K562 (cell line): ENCODE measurements around the gene RASSF6. TPM values are rescaled to one million over a fixed set of nuclear protein-coding genes. Genes with fewer than 3 reads are reported as not detected.

Source experiments
- ATAC-seq: fragments of 200-7000 bp; cut with Tn5 transposase; 3 replicates; pipeline ENCODE4 v1.9.1; 2020; ENCODE audit warnings: moderate library complexity
- BruUV-seq: library from RNA; stranded (reverse); fragments of 400-500 nt; replicated peaks from 2 replicates; lab custom pipeline; 2021; lab: Mats Ljungman, UMichigan
- CTCF ChIA-PET: fragments of 300-600 bp; formaldehyde crosslinking; extraction: SDS; loops from one replicate; lab custom pipeline; 2021; ENCODE audit warnings: low intra/inter-chr PET ratio; lab: Yijun Ruan, JAX
- POLR2A ChIA-PET: fragments of 300-600, 350-650 bp; sonication (Branson Sonifier 250); formaldehyde crosslinking; extraction: SDS; loops from one replicate; lab custom pipeline; 2021; ENCODE audit warnings: antibody characterized with exemption, inconsistent platforms; lab: Yijun Ruan, JAX
- DNase-seq, 4 experiments: peaks; one replicate each; pipeline versions ENCODE4 v3.0.0 to v3.0.0-alpha.2; 2011 to 2018; ENCODE audit warnings: low spot score in 3 of 4, mixed read lengths in 3 of 4; ENCODE audit errors: extremely low read depth in 1 of 4
- FAIRE-seq: peaks from 2 replicates; lab custom pipeline; 2011; peaks lifted over from hg19 to GRCh38; lab: Jason Lieb, UNC
- H2AFZ ChIP-seq: 2 replicates; pipeline ENCODE4 v1.6.0; 2011; ENCODE audit warnings: low read depth, low read length, control low read depth, inconsistent platforms
- H3K27ac ChIP-seq: fragments of 200-600 bp; 3 replicates; pipeline ENCODE4 v1.8.0; 2011; ENCODE audit warnings: low read depth, mild to moderate bottlenecking, control low read depth, inconsistent platforms, low read length, moderate library complexity, mixed read lengths; ENCODE audit errors: extremely low read depth
- H3K27me3 ChIP-seq, 2 experiments: fragments of 300-600 bp in 1 of 2; 2 replicates in 1 of 2; 3 replicates in 1 of 2; pipeline versions ENCODE4 v1.6.0 to v1.8.0; 2011; ENCODE audit warnings: inconsistent platforms in 2 of 2, low read length in 2 of 2, mild to moderate bottlenecking in 1 of 2, mixed read lengths in 1 of 2, moderate library complexity in 1 of 2; ENCODE audit not compliant: control insufficient read depth in 2 of 2, insufficient read depth in 2 of 2
- H3K36me3 ChIP-seq: fragments of 300-600 bp; 3 replicates; pipeline ENCODE4 v1.8.0; 2011; ENCODE audit warnings: mild to moderate bottlenecking, low read length, inconsistent platforms; ENCODE audit not compliant: control insufficient read depth, insufficient read depth
- H3K4me1 ChIP-seq, 2 experiments: fragments of 200-600 bp in 1 of 2; replicated peaks in 1 of 2; 2 replicates in 1 of 2; 3 replicates in 1 of 2; pipeline versions ENCODE4 v1.5.1 to v1.8.0; 2011; ENCODE audit warnings: inconsistent platforms in 2 of 2, low read length in 2 of 2, mild to moderate bottlenecking in 1 of 2, mixed read lengths in 1 of 2, moderate library complexity in 1 of 2; ENCODE audit not compliant: control insufficient read depth in 2 of 2, insufficient read depth in 2 of 2
- H3K4me2 ChIP-seq: 2 replicates; pipeline ENCODE4 v1.6.1; 2011; ENCODE audit warnings: low read length, control low read depth, inconsistent platforms, mixed read lengths; ENCODE audit not compliant: insufficient read depth
- H3K4me3 ChIP-seq: fragments of 200-600 bp; sonication (generic), shearing (Covaris generic); 2 replicates; pipeline ENCODE4 v1.5.1; 2016; ENCODE audit warnings: control low read depth, inconsistent platforms
- H3K79me2 ChIP-seq: fragments of 200-600 bp; 3 replicates; pipeline ENCODE4 v1.8.0; 2011; ENCODE audit warnings: low read length, inconsistent platforms; ENCODE audit not compliant: control insufficient read depth, insufficient read depth
- H3K9ac ChIP-seq, 2 experiments: 2 replicates each; pipeline versions ENCODE4 v1.6.0 to v1.6.1; 2011; ENCODE audit warnings: low read depth in 2 of 2, low read length in 2 of 2, control low read depth in 1 of 2, inconsistent platforms in 1 of 2, mild to moderate bottlenecking in 1 of 2, mixed read lengths in 1 of 2; ENCODE audit not compliant: insufficient read depth in 1 of 2
- H3K9me1 ChIP-seq: one replicate; pipeline ENCODE4 v1.6.0; 2011; ENCODE audit warnings: inconsistent platforms, mild to moderate bottlenecking, low read length, moderate library complexity; ENCODE audit not compliant: control insufficient read depth, insufficient read depth
- H3K9me3 ChIP-seq: replicated peaks from 2 replicates; pipeline ENCODE4 v1.5.1; 2011; ENCODE audit warnings: low read depth, low read length, inconsistent platforms; ENCODE audit not compliant: control insufficient read depth, insufficient read depth
- H4K20me1 ChIP-seq: replicated peaks from 2 replicates; pipeline ENCODE4 v1.6.1; 2011; ENCODE audit warnings: low read length, inconsistent platforms, mixed read lengths; ENCODE audit not compliant: control insufficient read depth, insufficient read depth
- LARP7 ChIP-seq: fragments of 450-650 bp; IDR thresholded peaks from 2 replicates; pipeline ENCODE4 v1.6.1; 2016
- RNF2 ChIP-seq: sonication (generic); IDR thresholded peaks from 2 replicates; pipeline ENCODE4 v1.6.1; 2016
- WGBS: fragments of 100-300 bp; shearing (Covaris generic); methylation state at CpG from one replicate; pipeline ENCODE4 v1.1.6; 2016; ENCODE audit warnings: low coverage, mixed read lengths; ENCODE audit not compliant: insufficient coverage; ENCODE audit errors: missing lambda C conversion rate; 5-methylcytosine and 5-hydroxymethylcytosine counted together
- in situ Hi-C: fragments of 300-500 bp; cut with MboI; formaldehyde crosslinking; loops from 4 replicates; pipeline ENCODE4 v1.15.0; 2018; ENCODE audit warnings: inconsistent platforms, mixed read lengths
- intact Hi-C: fragments of 100-400 bp; cut with micrococcal nuclease; formaldehyde crosslinking; loops from 2 replicates; pipeline ENCODE4 v1.14.2; 2022
- polyA plus RNA-seq, 8 experiments: library from polyadenylated mRNA; depleted of rRNA in 4 of 8; stranded (reverse) in 5 of 8; unstranded in 3 of 8; fragments of >200 nt; fragmentation: Nextera tagmentation in 2 of 8; fragmentation: Illumina TruSeq in 1 of 8; extraction: Ambion mirVana in 2 of 8; extraction: Trizol in 1 of 8; gene quantifications; 2 replicates each; pipeline versions ENCODE4 v1.2.1 to v1.2.3, GENCODE V29; 2011 to 2014; ENCODE audit warnings: inconsistent platforms in 1 of 8, missing spikeins in 1 of 8
- total RNA-seq, 7 experiments: library from RNA; depleted of rRNA in 6 of 7; stranded (reverse); fragments of >200 nt in 6 of 7; fragmentation: Illumina TruSeq in 2 of 7; extraction: Trizol in 2 of 7; gene quantifications; 2 replicates each; pipeline versions ENCODE4 v1.2.1 to v1.2.3, GENCODE V29; 2011 to 2021; ENCODE audit warnings: low replicate concordance in 1 of 7

The RASSF6 gene
- total and polyA plus RNA-seq, 9 of the 15 experiments (the other 6 are each of a cell fraction or from before 2014, with no cell fraction given) = under 0.01 to 0.25 (median 0.06) TPM; not detected in 1

DNA sequence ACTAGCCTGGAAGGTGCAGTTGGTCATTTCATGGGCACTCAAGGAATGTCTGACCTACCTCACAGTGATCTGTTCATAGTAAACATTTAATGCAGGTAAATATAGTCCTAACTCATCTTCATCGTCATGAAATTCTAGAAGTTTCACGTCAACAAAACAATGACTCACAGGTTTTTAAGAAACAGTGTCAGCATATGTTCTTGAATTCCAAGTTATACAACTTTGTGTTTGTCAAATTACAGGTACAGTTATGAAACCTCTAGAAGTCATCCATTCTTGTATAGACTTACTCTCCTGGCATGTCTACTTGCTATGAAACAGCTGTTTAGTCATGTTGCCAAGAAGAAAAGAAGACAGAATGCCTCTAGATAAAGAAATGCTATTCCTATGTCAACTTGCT is 92.1 kb downstream of the RASSF6 start:
- no peaks in the 10 kb centered on the region for H3K9me3 ChIP-seq
- H2AFZ ChIP-seq = no peak overlapping the region
- no peak overlapping the region for H3K4me2 ChIP-seq
- TF ChIP-seq RNF2 = no peak
- in situ Hi-C loops = no loop called here
- no peaks in the 10 kb centered on the region for H3K27me3 ChIP-seq
- H3K9me1 ChIP-seq = no peaks in the 10 kb centered on the region
- intact Hi-C loops = no loop called here
- 3% methylated on average over 2 of the region's 2 CpGs for WGBS
- no peaks in the 10 kb centered on the region for H4K20me1 ChIP-seq
- H3K79me2 ChIP-seq = no peaks in the 10 kb centered on the region
- DNase-seq = no peak
- no TSS peak for BruUV-seq
- H3K4me1 ChIP-seq = no peaks in the 10 kb centered on the region
- no peaks in the 10 kb centered on the region for H3K36me3 ChIP-seq
- no peak overlapping the region for H3K4me3 ChIP-seq
- H3K9ac ChIP-seq = no peak overlapping the region
- no peak overlapping the region for H3K27ac ChIP-seq
- CTCF ChIA-PET = no interaction called here
- FAIRE-seq = no peak
- ATAC-seq = no peak
- POLR2A ChIA-PET = interaction anchor here (0.9 kb wide), 1 partner anchor 9 kb away, joined by 3 read pairs; no protein-coding TSS in a partner anchor

DNA sequence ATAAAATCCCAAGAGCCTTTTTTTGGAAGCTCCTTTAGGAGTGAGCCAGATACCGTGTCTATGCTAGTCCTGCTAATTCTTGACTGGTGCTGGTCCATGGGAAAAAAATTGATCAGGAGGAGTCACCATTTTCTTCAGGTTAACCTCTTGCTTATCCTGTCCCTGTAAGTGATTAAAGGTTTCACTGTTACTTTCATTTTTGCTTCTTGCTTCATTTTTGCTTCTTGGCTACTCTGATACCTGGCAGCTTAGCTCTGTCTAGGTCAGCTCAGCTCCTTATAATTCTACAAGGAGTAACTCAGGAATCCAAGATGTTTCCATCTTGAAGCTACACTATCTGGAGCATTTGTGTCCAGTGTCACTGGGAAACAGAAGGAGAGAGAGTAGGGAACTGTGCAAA is 93.0 kb downstream of the RASSF6 start:
- in situ Hi-C loops (no loop called here), intact Hi-C loops (no loop called here)
- BruUV-seq = no TSS peak
- Histone ChIP-seq H3K36me3 (no peaks in the 10 kb centered on the region), H3K4me2 (no peak overlapping the region), H3K9ac (no peak overlapping the region), H3K9me1 (no peaks in the 10 kb centered on the region), H4K20me1 (no peaks in the 10 kb centered on the region), H2AFZ (no peak overlapping the region), H3K4me3 (no peak overlapping the region), H3K79me2 (no peaks in the 10 kb centered on the region), H3K4me1 (no peaks in the 10 kb centered on the region), H3K9me3 (no peaks in the 10 kb centered on the region), H3K27ac (no peak overlapping the region), H3K27me3 (no peaks in the 10 kb centered on the region)
- ChIA-PET POLR2A (no interaction called here), CTCF (interaction anchor here (0.6 kb wide), 1 partner anchor 9 kb away, joined by 3 read pairs; no protein-coding TSS in a partner anchor)
- no peak for FAIRE-seq
- ATAC-seq = no peak
- 25% methylated on average over 1 of the region's 1 CpG for WGBS
- no peak for TF ChIP-seq LARP7
- TF ChIP-seq, all 486 proteins: peak for 0
- no peak for DNase-seq
